NCI-H524 treated with DMSO at 0.1 percent for 48 hours (cell line): ENCODE results near the gene LCE2B.

Source experiments
- DNase-seq: peaks from one replicate; lab custom pipeline; 2025; lab: John Stamatoyannopoulos, UW

Gene LCE2B

GRCh38 chr1:152735648-152736047 is 49.7 kb downstream of the LCE2B start:
- DNase-seq: no peak
